CD8-positive, alpha-beta memory T cell (primary cell): ENCODE results near the gene SLCO4A1. TPM values are rescaled to one million over a fixed set of nuclear protein-coding genes. Genes with fewer than 3 reads are reported as not detected.

Experiments
- CTCF ChIA-PET: fragments of 350-600 bp; sonication (Branson Sonifier 250); formaldehyde crosslinking; loops from one replicate; lab custom pipeline; 2021; ENCODE audit warnings: antibody characterized with exemption; lab: Charles Lee
- POLR2A ChIA-PET: fragments of 350-600 bp; sonication (Branson Sonifier 250); formaldehyde crosslinking; loops from one replicate; lab custom pipeline; 2021; ENCODE audit warnings: antibody characterized with exemption; lab: Charles Lee
- DNase-seq, 5 donors: peaks; one replicate each; pipeline versions ENCODE4 v3.0.0 to v3.0.0-alpha.2; 2020 to 2022; ENCODE audit warnings: mixed read lengths in 1 of 5
- H3K27ac ChIP-seq: one replicate; pipeline ENCODE4 v1.7.0; 2013; ENCODE audit warnings: low read depth, mild to moderate bottlenecking, low read length, moderate library complexity
- H3K27me3 ChIP-seq: 2 replicates; pipeline ENCODE4 v1.7.0; 2013; ENCODE audit warnings: low read length, mild to moderate bottlenecking; ENCODE audit not compliant: insufficient read depth, poor library complexity, severe bottlenecking
- H3K36me3 ChIP-seq: 2 replicates; pipeline ENCODE4 v1.7.0; 2013; ENCODE audit warnings: mild to moderate bottlenecking, low read length, moderate library complexity; ENCODE audit not compliant: insufficient read depth
- H3K4me1 ChIP-seq: 2 replicates; pipeline ENCODE4 v1.7.0; 2013; ENCODE audit warnings: mild to moderate bottlenecking, low read length, moderate library complexity; ENCODE audit not compliant: insufficient read depth
- H3K4me3 ChIP-seq: 2 replicates; pipeline ENCODE4 v1.7.0; 2013; ENCODE audit warnings: mild to moderate bottlenecking, low read length
- H3K9me3 ChIP-seq: 2 replicates; pipeline ENCODE4 v1.7.0; 2013; ENCODE audit warnings: mild to moderate bottlenecking, low read length
- H3K27ac Mint-ChIP-seq, 8 donors: one replicate each; pipeline ENCODE4 v1.8.0; 2020 to 2021; ENCODE audit warnings: mixed read lengths in 8 of 8, mild to moderate bottlenecking in 6 of 8, inconsistent platforms in 3 of 8, moderate library complexity in 3 of 8
- H3K27me3 Mint-ChIP-seq, 2 donors: one replicate each; pipeline ENCODE4 v1.8.0; 2020 to 2021; ENCODE audit warnings: mixed read lengths in 2 of 2, mild to moderate bottlenecking in 1 of 2, moderate library complexity in 1 of 2
- H3K36me3 Mint-ChIP-seq, 3 donors: one replicate each; pipeline ENCODE4 v1.8.0; 2020 to 2021; ENCODE audit warnings: mixed read lengths in 3 of 3, inconsistent platforms in 1 of 3, mild to moderate bottlenecking in 1 of 3
- H3K4me1 Mint-ChIP-seq, 3 donors: one replicate each; pipeline ENCODE4 v1.8.0; 2020 to 2021; ENCODE audit warnings: mixed read lengths in 3 of 3, inconsistent platforms in 1 of 3, mild to moderate bottlenecking in 1 of 3
- H3K4me3 Mint-ChIP-seq, 7 donors: one replicate each; pipeline ENCODE4 v1.8.0; 2020 to 2021; ENCODE audit warnings: mixed read lengths in 7 of 7, mild to moderate bottlenecking in 6 of 7, moderate library complexity in 4 of 7, inconsistent platforms in 2 of 7
- H3K9me3 Mint-ChIP-seq, 5 donors: one replicate each; pipeline ENCODE4 v1.8.0; 2020 to 2022; ENCODE audit warnings: mixed read lengths in 5 of 5, mild to moderate bottlenecking in 3 of 5, moderate library complexity in 2 of 5, inconsistent platforms in 1 of 5
- polyA plus RNA-seq: library from polyadenylated mRNA; unstranded; fragments of 300-500 nt; fragmentation: Illumina TruSeq; gene quantifications from one replicate; pipeline ENCODE4 v1.2.3, GENCODE V29; 2021
- total RNA-seq, 2 experiments: library from RNA; stranded (reverse); gene quantifications; one replicate each; pipeline ENCODE4 v1.2.3, GENCODE V29; 2021

The SLCO4A1 gene
- total and polyA plus RNA-seq, 3 experiments from 2014 or later, result 0.47 to 44.9 (median 42.0) TPM

- Mint-ChIP-seq H3K27ac (peak overlapping the region in 1 of 8 donors; percentile 17), H3K36me3 (no peaks in the 10 kb centered on the region), H3K4me3 (no peak overlapping the region), H3K4me1 (peaks cover 6 to 30% (median 18%) of the 10 kb centered on the region in 3 donors), H3K27me3 (no peaks in the 10 kb centered on the region), H3K9me3 (peaks cover 0 to 2% (median 0%) of the 10 kb centered on the region in 5 donors)
- Histone ChIP-seq H3K9me3 (no peaks in the 10 kb centered on the region), H3K27me3 (no peaks in the 10 kb centered on the region), H3K36me3 (no peaks in the 10 kb centered on the region), H3K4me3 (no peak overlapping the region), H3K4me1 (peaks cover 20% of the 10 kb centered on the region), H3K27ac (no peak overlapping the region)
- POLR2A ChIA-PET, result no interaction called here
- no peak for DNase-seq
- CTCF ChIA-PET, result no interaction called here
These were observed 3.3 kb downstream of the SLCO4A1 start for GRCh38 chr20:62645613-62646012.

GRCh38 chr20:62646851-62647520, 4.7 kb downstream of the SLCO4A1 start:
- CTCF ChIA-PET, result interaction anchor here (0.8 to 3.1 kb wide), 2 partner anchors 145 to 162 kb away, joined by 4 to 10 read pairs; no protein-coding TSS in a partner anchor
- no peak for DNase-seq
- no peaks in the 10 kb centered on the region for H3K27me3 ChIP-seq
- Mint-ChIP-seq H3K27me3 (peaks cover 0 to under 1% of the 10 kb centered on the region in 2 donors), H3K4me1 (peaks cover 12 to 39% (median 27%) of the 10 kb centered on the region in 3 donors), H3K36me3 (no peaks in the 10 kb centered on the region), H3K4me3 (peak overlapping the region in 1 of 7 donors; percentile 13), H3K27ac (peak overlapping the region in 2 of 8 donors; percentile 35 to 56), H3K9me3 (peaks cover 0 to 2% (median 0%) of the 10 kb centered on the region in 5 donors)
- H3K4me3 ChIP-seq, result no peak overlapping the region
- H3K36me3 ChIP-seq, result no peaks in the 10 kb centered on the region
- peaks cover 27% of the 10 kb centered on the region for H3K4me1 ChIP-seq
- POLR2A ChIA-PET, result no interaction called here
- H3K27ac ChIP-seq, result no peak overlapping the region
- no peaks in the 10 kb centered on the region for H3K9me3 ChIP-seq

GRCh38 chr20:62647521-62648317, 5.4 kb downstream of the SLCO4A1 start:
- Mint-ChIP-seq H3K27ac (peak overlapping the region in 2 of 8 donors; percentile 48 to 86), H3K27me3 (peaks cover 0 to 2% of the 10 kb centered on the region in 2 donors), H3K36me3 (no peaks in the 10 kb centered on the region), H3K9me3 (peaks cover 0 to 2% (median 0%) of the 10 kb centered on the region in 5 donors), H3K4me3 (no peak overlapping the region), H3K4me1 (peaks cover 18 to 46% (median 33%) of the 10 kb centered on the region in 3 donors)
- Histone ChIP-seq H3K36me3 (no peaks in the 10 kb centered on the region), H3K4me3 (no peak overlapping the region), H3K27me3 (no peaks in the 10 kb centered on the region), H3K9me3 (no peaks in the 10 kb centered on the region), H3K4me1 (peaks cover 34% of the 10 kb centered on the region), H3K27ac (no peak overlapping the region)
- no peak for DNase-seq
- ChIA-PET POLR2A (no interaction called here), CTCF (interaction anchor here (0.8 to 3.1 kb wide), 2 partner anchors 144 to 161 kb away, joined by 4 to 10 read pairs; no protein-coding TSS in a partner anchor)

GRCh38 chr20:62648318-62648995, 6.2 kb downstream of the SLCO4A1 start:
- no peak overlapping the region for H3K4me3 Mint-ChIP-seq
- no peaks in the 10 kb centered on the region for H3K9me3 ChIP-seq
- no peak for DNase-seq

GRCh38 chr20:62649140-62649539, 6.8 kb downstream of the SLCO4A1 start:
- CTCF ChIA-PET, result no interaction called here
- no peak for DNase-seq
- Mint-ChIP-seq H3K9me3 (peaks cover 0 to 2% (median 0%) of the 10 kb centered on the region in 5 donors), H3K27me3 (peaks cover 0 to 2% of the 10 kb centered on the region in 2 donors), H3K36me3 (no peaks in the 10 kb centered on the region), H3K4me3 (no peak overlapping the region), H3K27ac (peak overlapping the region in 4 of 8 donors; percentile 66 to 81 (median 70)), H3K4me1 (peaks cover 20 to 41% (median 33%) of the 10 kb centered on the region in 3 donors)
- Histone ChIP-seq H3K36me3 (no peaks in the 10 kb centered on the region), H3K4me1 (peaks cover 29% of the 10 kb centered on the region), H3K27ac (no peak overlapping the region), H3K27me3 (no peaks in the 10 kb centered on the region), H3K9me3 (no peaks in the 10 kb centered on the region), H3K4me3 (no peak overlapping the region)
- POLR2A ChIA-PET, result interaction anchor here (0.6 kb wide), 1 partner anchor 525 kb away, joined by 3 read pairs; no protein-coding TSS in a partner anchor

More at GRCh38 chr20:62648318-62648995, 6.2 kb downstream of the SLCO4A1 start:
- H3K4me1 Mint-ChIP-seq, result peaks cover 18 to 45% (median 33%) of the 10 kb centered on the region in 3 donors
- H3K27me3 Mint-ChIP-seq, result peaks cover 0 to 2% of the 10 kb centered on the region in 2 donors
- peak overlapping the region in 5 of 8 donors; percentile 66 to 88 (median 71) for H3K27ac Mint-ChIP-seq
- Histone ChIP-seq H3K4me1 (peaks cover 34% of the 10 kb centered on the region), H3K27ac (no peak overlapping the region), H3K4me3 (no peak overlapping the region), H3K36me3 (no peaks in the 10 kb centered on the region), H3K27me3 (no peaks in the 10 kb centered on the region)
- CTCF ChIA-PET, result interaction anchor here (3.1 kb wide), 1 partner anchor 143 kb away, joined by 10 read pairs; no protein-coding TSS in a partner anchor
- H3K9me3 Mint-ChIP-seq, result peaks cover 0 to 2% (median 0%) of the 10 kb centered on the region in 5 donors
- POLR2A ChIA-PET, result no interaction called here
- H3K36me3 Mint-ChIP-seq, result no peaks in the 10 kb centered on the region

GRCh38 chr20:62650551-62651284, 8.4 kb downstream of the SLCO4A1 start:
- H3K4me1 ChIP-seq, result peaks cover 29% of the 10 kb centered on the region
- peak overlapping the region; percentile 77 to 90 (median 82) for H3K4me3 Mint-ChIP-seq
- H3K27ac Mint-ChIP-seq, result peak overlapping the region; percentile 90 to 99 (median 96)
- H3K9me3 Mint-ChIP-seq, result peaks cover 0 to 2% (median 0%) of the 10 kb centered on the region in 5 donors
- ChIA-PET POLR2A (interaction anchor here (0.9 to 3.1 kb wide), 5 partner anchors 8 to 144 kb away, joined by 3 to 28 read pairs (median 7); partner anchors contain the start of gene SLCO4A1), CTCF (interaction anchor here (1.0 to 1.2 kb wide), 2 partner anchors 48 to 89 kb away, joined by 4 read pairs; no protein-coding TSS in a partner anchor)
- H3K4me1 Mint-ChIP-seq, result peaks cover 20 to 32% (median 30%) of the 10 kb centered on the region in 3 donors
- H3K9me3 ChIP-seq, result no peaks in the 10 kb centered on the region
- H3K36me3 ChIP-seq, result no peaks in the 10 kb centered on the region
- H3K27ac ChIP-seq, result peak overlapping the region; percentile 40
- DNase-seq, result no peak
- H3K4me3 ChIP-seq, result peak overlapping the region; percentile 72
- H3K36me3 Mint-ChIP-seq, result no peaks in the 10 kb centered on the region
- peaks cover 0 to 2% of the 10 kb centered on the region in 2 donors for H3K27me3 Mint-ChIP-seq
- H3K27me3 ChIP-seq, result no peaks in the 10 kb centered on the region
